Mesendoderm (in vitro differentiated cells): ENCODE measurements around the gene SLC35E4.
"Not testable (repeated sequence)": the region's sequence is repeated elsewhere in the genome, so short reads cannot be mapped to it uniquely, and the experiment has no call there.

ENCODE experiments used
- DNase-seq: peaks from one replicate; pipeline ENCODE4 v3.0.0; 2013
- H2AK5ac ChIP-seq: 2 replicates; pipeline ENCODE4 v1.6.1; 2013; ENCODE audit warnings: low read length, inconsistent platforms
- H2BK120ac ChIP-seq: 2 replicates; pipeline ENCODE4 v1.6.1; 2013; ENCODE audit warnings: low read depth, mild to moderate bottlenecking, low read length, moderate library complexity, mixed read lengths
- H2BK15ac ChIP-seq: replicated peaks from 2 replicates; pipeline ENCODE4 v1.6.1; 2013; ENCODE audit warnings: low read depth, mild to moderate bottlenecking, moderate library complexity
- H2BK5ac ChIP-seq: 2 replicates; pipeline ENCODE4 v1.6.1; 2013; ENCODE audit warnings: low read length, inconsistent platforms
- H3K18ac ChIP-seq: 2 replicates; pipeline ENCODE4 v1.6.1; 2013; ENCODE audit warnings: mild to moderate bottlenecking, low read length, mixed read lengths
- H3K23ac ChIP-seq: one replicate; pipeline ENCODE4 v1.6.1; 2013; ENCODE audit warnings: low read length
- H3K27ac ChIP-seq: 2 replicates; pipeline ENCODE4 v1.5.1; 2013; ENCODE audit warnings: low read depth, mild to moderate bottlenecking, inconsistent platforms, low read length, moderate library complexity
- H3K27me3 ChIP-seq: 2 replicates; pipeline ENCODE4 v1.6.1; 2013; ENCODE audit warnings: low read length, control low read depth, mild to moderate bottlenecking, inconsistent platforms; ENCODE audit not compliant: insufficient read depth, poor library complexity
- H3K36me3 ChIP-seq: 2 replicates; pipeline ENCODE4 v1.6.1; 2013; ENCODE audit warnings: low read length, inconsistent platforms; ENCODE audit not compliant: control insufficient read depth, insufficient read depth
- H3K4ac ChIP-seq: one replicate; pipeline ENCODE4 v1.6.1; 2013; ENCODE audit warnings: low read depth, mild to moderate bottlenecking, low read length, moderate library complexity
- H3K4me1 ChIP-seq: 2 replicates; pipeline ENCODE4 v1.6.1; 2013; ENCODE audit warnings: low read depth, low read length, inconsistent platforms; ENCODE audit not compliant: control insufficient read depth
- H3K4me2 ChIP-seq: 2 replicates; pipeline ENCODE4 v1.6.1; 2013; ENCODE audit warnings: low read length
- H3K4me3 ChIP-seq: 2 replicates; pipeline ENCODE4 v1.5.1; 2013; ENCODE audit warnings: mild to moderate bottlenecking, low read length
- H3K56ac ChIP-seq: one replicate; pipeline ENCODE4 v1.6.1; 2013; ENCODE audit warnings: low read length
- H3K79me1 ChIP-seq: 2 replicates; pipeline ENCODE4 v1.6.1; 2013; ENCODE audit warnings: low read length, inconsistent platforms
- H3K79me2 ChIP-seq: 2 replicates; pipeline ENCODE4 v1.6.1; 2013; ENCODE audit warnings: mild to moderate bottlenecking, low read length; ENCODE audit not compliant: control insufficient read depth, insufficient read depth
- H3K9ac ChIP-seq: 2 replicates; pipeline ENCODE4 v1.6.1; 2013; ENCODE audit warnings: low read length, inconsistent platforms
- H4K5ac ChIP-seq: one replicate; pipeline ENCODE4 v1.6.1; 2013; ENCODE audit warnings: low read length
- H4K8ac ChIP-seq: one replicate; pipeline ENCODE4 v1.6.1; 2013; ENCODE audit warnings: low read depth, mild to moderate bottlenecking, control low read depth, low read length, moderate library complexity
- WGBS: extraction: QIAGEN DNeasy Blood & Tissue Kit; methylation state at CpG from one replicate; pipeline ENCODE4 v1.1.7; 2013; ENCODE audit warnings: low lambda C conversion rate, missing lambda C conversion rate; ENCODE audit not compliant: insufficient coverage; ENCODE audit errors: extremely low coverage; 5-methylcytosine and 5-hydroxymethylcytosine counted together

Gene SLC35E4

GRCh38 chr22:30675436-30675835 is 39.9 kb downstream of the SLC35E4 start:
- H3K23ac ChIP-seq, result no peak overlapping the region
- no peak overlapping the region for H2BK5ac ChIP-seq
- no peak overlapping the region for H3K56ac ChIP-seq
- H3K27ac ChIP-seq, result no peak overlapping the region
- no peak overlapping the region for H3K18ac ChIP-seq
- no peak overlapping the region for H2BK120ac ChIP-seq
- H3K9ac ChIP-seq, result no peak overlapping the region
- no peak overlapping the region for H4K8ac ChIP-seq
- no peaks in the 10 kb centered on the region for H3K36me3 ChIP-seq
- no peaks in the 10 kb centered on the region for H3K79me1 ChIP-seq
- no CpG with 5 or more reads among the region's 9 CpGs for WGBS
- H3K4ac ChIP-seq, result no peak overlapping the region
- no peak overlapping the region for H3K4me2 ChIP-seq
- no peak for DNase-seq
- H4K5ac ChIP-seq, result no peak overlapping the region
- no peaks in the 10 kb centered on the region for H3K27me3 ChIP-seq
- no peak overlapping the region for H2AK5ac ChIP-seq
- H3K4me3 ChIP-seq, result no peak overlapping the region
- H2BK15ac ChIP-seq, result no peak overlapping the region
- no peaks in the 10 kb centered on the region for H3K4me1 ChIP-seq
- no peaks in the 10 kb centered on the region for H3K79me2 ChIP-seq

- H3K18ac ChIP-seq, H2BK15ac ChIP-seq, H4K8ac ChIP-seq, H2BK5ac ChIP-seq, H3K27me3 ChIP-seq, H3K79me1 ChIP-seq, H3K27ac ChIP-seq, H2BK120ac ChIP-seq, H3K79me2 ChIP-seq, H3K4me1 ChIP-seq, H3K36me3 ChIP-seq, H3K56ac ChIP-seq, H4K5ac ChIP-seq, H3K23ac ChIP-seq, DNase-seq, H3K4me3 ChIP-seq, H3K4ac ChIP-seq, H2AK5ac ChIP-seq, H3K9ac ChIP-seq, H3K4me2 ChIP-seq: not testable (repeated sequence)
- no CpG with 5 or more reads among the region's 3 CpGs for WGBS
These were observed 41.0 kb downstream of the SLC35E4 start for GRCh38 chr22:30676565-30676964.

GRCh38 chr22:30679895-30680690 is 44.5 kb downstream of the SLC35E4 start:
- H2BK120ac ChIP-seq, H4K8ac ChIP-seq, H2BK5ac ChIP-seq, DNase-seq, H2BK15ac ChIP-seq, H3K27ac ChIP-seq, H3K4ac ChIP-seq, H2AK5ac ChIP-seq, H3K56ac ChIP-seq, H3K36me3 ChIP-seq, H3K4me3 ChIP-seq, H3K27me3 ChIP-seq, H3K79me1 ChIP-seq, H3K4me2 ChIP-seq, H3K4me1 ChIP-seq, H3K23ac ChIP-seq, H3K18ac ChIP-seq, H3K9ac ChIP-seq, H3K79me2 ChIP-seq, H4K5ac ChIP-seq: not testable (repeated sequence)
- no CpG with 5 or more reads among the region's 12 CpGs for WGBS

GRCh38 chr22:30680991-30681770 is 45.6 kb downstream of the SLC35E4 start:
- Histone ChIP-seq H3K9ac (no peak overlapping the region), H3K4ac (no peak overlapping the region), H2AK5ac (no peak overlapping the region), H3K27me3 (no peaks in the 10 kb centered on the region), H3K36me3 (no peaks in the 10 kb centered on the region), H3K23ac (no peak overlapping the region), H3K27ac (no peak overlapping the region), H4K5ac (no peak overlapping the region), H3K79me2 (no peaks in the 10 kb centered on the region), H2BK15ac (no peak overlapping the region), H3K79me1 (no peaks in the 10 kb centered on the region), H3K56ac (no peak overlapping the region), H2BK5ac (no peak overlapping the region), H2BK120ac (no peak overlapping the region), H3K18ac (no peak overlapping the region), H3K4me2 (no peak overlapping the region), H3K4me3 (no peak overlapping the region), H3K4me1 (no peaks in the 10 kb centered on the region), H4K8ac (no peak overlapping the region)
- DNase-seq, result no peak
- no CpG with 5 or more reads among the region's 1 CpG for WGBS

GRCh38 chr22:30681831-30682230 is 46.2 kb downstream of the SLC35E4 start:
- no peaks in the 10 kb centered on the region for H3K27me3 ChIP-seq
- H3K4me1 ChIP-seq, result no peaks in the 10 kb centered on the region
- no peak for DNase-seq
- H3K4me3 ChIP-seq, result no peak overlapping the region
- no peaks in the 10 kb centered on the region for H3K36me3 ChIP-seq
- no peak overlapping the region for H3K18ac ChIP-seq
- H3K23ac ChIP-seq, result no peak overlapping the region
- no peak overlapping the region for H3K9ac ChIP-seq
- H2BK5ac ChIP-seq, result no peak overlapping the region
- H3K79me2 ChIP-seq, result no peaks in the 10 kb centered on the region
- no peaks in the 10 kb centered on the region for H3K79me1 ChIP-seq
- no peak overlapping the region for H2AK5ac ChIP-seq
- H3K27ac ChIP-seq, result no peak overlapping the region
- H4K8ac ChIP-seq, result no peak overlapping the region
- H3K4ac ChIP-seq, result no peak overlapping the region
- no peak overlapping the region for H3K4me2 ChIP-seq
- WGBS, result no CpG with 5 or more reads among the region's 2 CpGs
- H2BK15ac ChIP-seq, result no peak overlapping the region
- H4K5ac ChIP-seq, result no peak overlapping the region
- no peak overlapping the region for H2BK120ac ChIP-seq
- no peak overlapping the region for H3K56ac ChIP-seq
